Measurements from ENCODE around the gene RBM7. TPM values are rescaled to one million over a fixed set of nuclear protein-coding genes. Genes with fewer than 3 reads are reported as not detected.

Gene RBM7, protein sequence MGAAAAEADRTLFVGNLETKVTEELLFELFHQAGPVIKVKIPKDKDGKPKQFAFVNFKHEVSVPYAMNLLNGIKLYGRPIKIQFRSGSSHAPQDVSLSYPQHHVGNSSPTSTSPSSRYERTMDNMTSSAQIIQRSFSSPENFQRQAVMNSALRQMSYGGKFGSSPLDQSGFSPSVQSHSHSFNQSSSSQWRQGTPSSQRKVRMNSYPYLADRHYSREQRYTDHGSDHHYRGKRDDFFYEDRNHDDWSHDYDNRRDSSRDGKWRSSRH
- 10 to 100 TPM in 4 of 6 donors, 1 to 10 TPM in 2; 2.2 to 35.2 (median 21.4) TPM for total RNA-seq

DNA sequence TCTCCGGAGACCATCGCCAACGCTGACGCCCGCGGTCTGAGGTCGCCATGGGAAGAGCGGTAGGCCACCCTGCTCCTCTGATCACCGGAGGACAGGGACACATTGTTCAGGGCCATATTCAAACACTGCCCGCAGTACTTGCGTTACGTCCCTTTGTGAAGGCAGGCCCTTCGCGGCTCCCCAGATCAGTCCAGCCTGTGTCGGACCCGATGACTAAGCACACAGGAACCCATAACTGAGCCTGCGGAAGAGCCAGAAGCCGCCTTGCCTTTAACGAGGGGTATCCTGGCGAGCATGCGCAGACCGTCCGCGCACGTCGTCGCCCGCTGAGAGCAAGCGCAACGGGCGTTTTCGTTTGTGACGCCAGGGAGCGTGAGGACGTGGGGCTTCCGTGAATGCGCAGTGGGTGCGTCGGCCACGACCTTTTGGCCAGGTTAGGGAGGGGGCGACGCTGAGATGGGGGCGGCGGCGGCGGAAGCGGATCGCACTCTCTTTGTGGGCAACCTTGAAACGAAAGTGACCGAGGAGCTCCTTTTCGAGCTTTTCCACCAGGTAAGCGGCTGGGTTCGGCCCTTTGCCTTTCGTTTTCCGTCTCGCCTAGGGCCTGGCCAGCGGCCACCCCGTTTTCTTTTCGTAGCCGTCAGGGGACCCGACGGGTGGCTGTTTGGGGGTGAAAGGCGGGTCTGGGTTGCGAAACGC lies at the start of gene RBM7, which contains the start of gene C11orf71:
Gene RBM7 (plus strand): TSS at position 451 of the 699 bp plus-strand sequence. CDS start 6 bp downstream, at position 457.
Gene C11orf71 (minus strand): TSS at position 296 of the 699 bp plus-strand sequence. CDS start 180 bp downstream, at position 116.
- DNase-seq (peak; percentile 98 to 99), ATAC-seq (ENCODE audit: low FRiP score in 2 of 2) (peak; percentile 97 to 98)
- WGBS, 2 donors = 1 to 2% methylated on average over 13 to 63 of the region's 65 CpGs
- peaks cover 24 to 66% (median 45%) of the 10 kb centered on the region in 4 donors for H3K4me1 ChIP-seq
- peak within 1 kb of the TSS; percentile 97 to 99 (median 99) for H3K27ac ChIP-seq
- no peaks in the 10 kb centered on the region for H3K9me3 ChIP-seq
- peak; percentile 97 to 99 for TF ChIP-seq POLR2AphosphoS5 (IDR thresholded peaks at IDR 0.05)
- TF ChIP-seq POLR2A (IDR thresholded peaks at IDR 0.05) = peak; percentile 42 to 99 (median 96)
- TF ChIP-seq, protein P1, sequence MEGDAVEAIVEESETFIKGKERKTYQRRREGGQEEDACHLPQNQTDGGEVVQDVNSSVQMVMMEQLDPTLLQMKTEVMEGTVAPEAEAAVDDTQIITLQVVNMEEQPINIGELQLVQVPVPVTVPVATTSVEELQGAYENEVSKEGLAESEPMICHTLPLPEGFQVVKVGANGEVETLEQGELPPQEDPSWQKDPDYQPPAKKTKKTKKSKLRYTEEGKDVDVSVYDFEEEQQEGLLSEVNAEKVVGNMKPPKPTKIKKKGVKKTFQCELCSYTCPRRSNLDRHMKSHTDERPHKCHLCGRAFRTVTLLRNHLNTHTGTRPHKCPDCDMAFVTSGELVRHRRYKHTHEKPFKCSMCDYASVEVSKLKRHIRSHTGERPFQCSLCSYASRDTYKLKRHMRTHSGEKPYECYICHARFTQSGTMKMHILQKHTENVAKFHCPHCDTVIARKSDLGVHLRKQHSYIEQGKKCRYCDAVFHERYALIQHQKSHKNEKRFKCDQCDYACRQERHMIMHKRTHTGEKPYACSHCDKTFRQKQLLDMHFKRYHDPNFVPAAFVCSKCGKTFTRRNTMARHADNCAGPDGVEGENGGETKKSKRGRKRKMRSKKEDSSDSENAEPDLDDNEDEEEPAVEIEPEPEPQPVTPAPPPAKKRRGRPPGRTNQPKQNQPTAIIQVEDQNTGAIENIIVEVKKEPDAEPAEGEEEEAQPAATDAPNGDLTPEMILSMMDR (IDR thresholded peaks at IDR 0.05) = peak in 3 of 6 experiments; percentile 28 to 33 (median 31)
- peak in 1 of 4 donors; percentile 65 for TF ChIP-seq EP300 (IDR thresholded peaks at IDR 0.05)
- H3K27me3 ChIP-seq = no peaks in the 10 kb centered on the region
- H3K36me3 ChIP-seq = peaks cover 0 to 12% (median 0%) of the 10 kb centered on the region in 4 donors
- H3K4me3 ChIP-seq = peak within 1 kb of the TSS; percentile 49 to 76 (median 60)

DNA sequence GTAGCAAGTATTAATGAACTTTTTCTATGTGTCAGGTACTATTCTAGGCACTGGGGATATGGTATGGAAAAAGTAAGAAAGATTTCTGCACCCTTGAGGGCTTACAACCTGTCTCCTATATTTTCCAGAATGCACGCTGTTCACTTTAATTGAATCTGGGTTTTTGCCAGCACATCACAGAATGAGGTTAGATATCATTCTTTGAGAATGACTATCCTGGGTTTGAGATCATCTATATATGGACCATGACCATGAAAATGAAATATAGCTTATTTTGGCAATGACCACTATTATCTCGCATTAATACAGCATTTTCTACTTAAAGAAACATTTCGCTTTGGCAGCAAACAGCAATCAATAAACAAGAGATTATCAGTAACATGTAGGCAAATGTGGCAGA lies 47.0 kb upstream of the RBM7 start:
- H3K36me3 ChIP-seq = no peaks in the 10 kb centered on the region
- no peaks in the 10 kb centered on the region for H3K9me3 ChIP-seq
- H3K27ac ChIP-seq = no peak overlapping the region
- TF ChIP-seq POLR2A (IDR thresholded peaks at IDR 0.05) = no peak
- TF ChIP-seq EP300 (IDR thresholded peaks at IDR 0.05) = no peak
- TF ChIP-seq, protein P1 (IDR thresholded peaks at IDR 0.05) = no peak
- TF ChIP-seq POLR2AphosphoS5 (IDR thresholded peaks at IDR 0.05) = no peak
- H3K27me3 ChIP-seq = no peaks in the 10 kb centered on the region
- H3K4me1 ChIP-seq = no peaks in the 10 kb centered on the region
- H3K4me3 ChIP-seq = no peak overlapping the region
- DNase-seq (no peak), ATAC-seq (ENCODE audit: low FRiP score in 2 of 2) (no peak)
- 91% methylated on average over 3 of the region's 3 CpGs for WGBS, 2 donors

DNA sequence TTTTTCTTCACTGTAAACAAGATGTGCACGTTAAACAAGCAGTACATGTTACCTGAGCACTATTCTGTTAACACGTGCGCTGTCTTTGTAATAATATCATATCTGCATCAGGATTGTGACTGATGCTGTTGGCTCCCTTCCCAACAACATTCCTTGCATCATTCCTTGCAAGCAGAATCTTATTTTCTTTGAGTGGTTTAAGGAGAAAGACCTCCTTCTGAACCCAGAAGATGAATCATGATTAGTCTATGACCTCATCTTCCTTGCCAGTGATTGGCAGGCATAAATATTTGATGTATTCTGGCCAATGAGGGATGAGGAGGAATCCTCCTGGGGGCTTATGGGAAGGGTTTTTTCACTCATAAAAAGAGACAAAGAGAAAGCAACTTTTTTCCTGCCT lies 46.4 kb upstream of the RBM7 start:
- TF ChIP-seq POLR2AphosphoS5 (IDR thresholded peaks at IDR 0.05) = no peak
- no peak for TF ChIP-seq EP300 (IDR thresholded peaks at IDR 0.05)
- TF ChIP-seq, protein P1 (IDR thresholded peaks at IDR 0.05) = no peak
- no peak for TF ChIP-seq POLR2A (IDR thresholded peaks at IDR 0.05)
- H3K4me1 ChIP-seq = no peaks in the 10 kb centered on the region
- 82 to 89% methylated on average over 3 of the region's 3 CpGs for WGBS, 2 donors
- no peaks in the 10 kb centered on the region for H3K9me3 ChIP-seq
- DNase-seq (no peak), ATAC-seq (ENCODE audit: low FRiP score in 2 of 2) (peak in 1 of 2 donors; percentile 39)
- H3K4me3 ChIP-seq = no peak overlapping the region
- H3K27ac ChIP-seq = no peak overlapping the region
- no peaks in the 10 kb centered on the region for H3K36me3 ChIP-seq
- no peaks in the 10 kb centered on the region for H3K27me3 ChIP-seq

DNA sequence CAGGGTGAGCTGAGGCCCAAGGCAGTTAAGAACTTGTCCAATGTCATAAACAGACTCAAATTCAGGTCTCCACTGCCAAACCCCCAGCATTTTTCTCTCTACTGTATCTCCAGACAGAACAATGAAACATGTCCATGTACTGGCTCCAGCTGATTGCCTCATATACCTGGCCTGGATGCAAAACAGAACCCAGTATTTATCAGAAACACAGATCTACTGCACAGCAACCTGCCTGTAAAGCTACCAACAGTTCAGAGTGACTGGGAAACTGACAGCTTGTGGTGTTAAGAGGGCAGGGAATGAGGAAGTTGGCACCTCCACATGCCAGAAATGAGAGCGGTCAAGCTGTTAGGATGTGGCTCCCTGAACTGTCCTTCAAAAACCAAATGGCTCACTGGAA lies 41.8 kb upstream of the RBM7 start:
- TF ChIP-seq, protein P1 (IDR thresholded peaks at IDR 0.05) = no peak
- no peak for TF ChIP-seq POLR2AphosphoS5 (IDR thresholded peaks at IDR 0.05)
- no peak for TF ChIP-seq POLR2A (IDR thresholded peaks at IDR 0.05)
- TF ChIP-seq EP300 (IDR thresholded peaks at IDR 0.05) = no peak
- H3K4me1 ChIP-seq = no peaks in the 10 kb centered on the region
- ATAC-seq (ENCODE audit: low FRiP score in 2 of 2) = peak in 1 of 2 donors; percentile 55
- H3K27me3 ChIP-seq = no peaks in the 10 kb centered on the region
- no peak for DNase-seq
- H3K36me3 ChIP-seq = no peaks in the 10 kb centered on the region
- no peak overlapping the region for H3K27ac ChIP-seq
- no peak overlapping the region for H3K4me3 ChIP-seq
- H3K9me3 ChIP-seq = no peaks in the 10 kb centered on the region
- 8 to 47% methylated on average over 1 of the region's 1 CpG for WGBS, 2 donors
